H1 (cell line): Measurements from ENCODE around the gene TLE4. TPM values are rescaled to one million over a fixed set of nuclear protein-coding genes. Genes with fewer than 3 reads are reported as not detected.

Experiments
- CBX8 ChIP-seq: fragments of 300-800, 300-1000 bp; sonication (generic); IDR thresholded peaks from 2 replicates; pipeline ENCODE4 v1.7.1; 2016; ENCODE audit warnings: low read depth, low read length, borderline replicate concordance
- MAFK ChIP-seq: IDR thresholded peaks from 2 replicates; pipeline ENCODE4 v1.6.1; 2012; ENCODE audit warnings: low read depth, mild to moderate bottlenecking, improper control_type of control experiment, low read length
- SIX5 ChIP-seq: IDR thresholded peaks from 2 replicates; pipeline ENCODE4 v1.6.1; 2011; ENCODE audit warnings: mild to moderate bottlenecking, low read depth, low read length
- polyA plus RNA-seq, 7 experiments: library from polyadenylated mRNA; depleted of rRNA in 3 of 7; stranded (reverse) in 5 of 7; unstranded in 2 of 7; fragments of >200 nt in 5 of 7; fragments of 200-250 nt in 2 of 7; gene quantifications; 1 replicate in 5 of 7; 2 replicates in 1 of 7; 4 replicates in 1 of 7; pipeline versions ENCODE4 v1.2.1 to v1.2.3, GENCODE V29; 2011 to 2013; ENCODE audit warnings: missing spikeins in 2 of 7, mixed read lengths in 2 of 7
- total RNA-seq: library from RNA; stranded (reverse); fragmentation: NEBNext Ultra II Directional; extraction: Animal tissue kit (Norgen Biotek cat#: 25700); gene quantifications from 2 replicates; pipeline ENCODE4 v1.2.1, GENCODE V29; 2021

TLE4 gene
- total and polyA plus RNA-seq, 2 of the 8 experiments (the other 6 are each of a cell fraction or from before 2014, with no cell fraction given), result 32.4 to 36.9 TPM

GRCh38 chr9:79584655-79584982 lies 12.9 kb downstream of the TLE4 start (continued):
- TF ChIP-seq CBX8, result no peak
- TF ChIP-seq MAFK, result no peak
- no peak for TF ChIP-seq SIX5
